Thyroid gland (tissue), 4 donors: ENCODE results near the gene COX4I2. TPM values are rescaled to one million over a fixed set of nuclear protein-coding genes. Genes with fewer than 3 reads are reported as not detected.
A peak's percentile ranks its signal among the peaks of the same experiment; 100 is the strongest.
"Not testable (repeated sequence)": the region's sequence is repeated elsewhere in the genome, so short reads cannot be mapped to it uniquely, and the experiment has no call there.

ENCODE experiments used
- DNase-seq, 2 donors: peaks; one replicate each; pipeline ENCODE4 v3.0.0-alpha.2; 2019
- H3K27ac ChIP-seq, 3 donors: fragments of 200-600 bp; sonication (generic); 1 replicate in 2 of 3; 2 replicates in 1 of 3; pipeline ENCODE4 v1.5.1; 2016 to 2019; ENCODE audit warnings: mild to moderate bottlenecking in 1 of 3, moderate library complexity in 1 of 3
- H3K27me3 ChIP-seq: fragments of 200-600 bp; sonication (generic); one replicate; pipeline ENCODE4 v1.5.1; 2019
- H3K36me3 ChIP-seq, 2 donors: fragments of 200-600 bp; sonication (generic); one replicate each; pipeline ENCODE4 v1.5.1; 2016 to 2019
- H3K4me1 ChIP-seq, 2 donors: fragments of 200-600 bp; sonication (generic); one replicate each; pipeline ENCODE4 v1.5.1; 2017 to 2019
- H3K4me3 ChIP-seq, 3 donors: fragments of 200-600 bp; sonication (generic); replicated peaks in 1 of 3; 1 replicate in 2 of 3; 2 replicates in 1 of 3; pipeline ENCODE4 v1.5.1; 2016; ENCODE audit warnings: mild to moderate bottlenecking in 1 of 3
- H3K9me3 ChIP-seq: fragments of 200-600 bp; sonication (generic); one replicate; pipeline ENCODE4 v1.5.1; 2017
- CTCF ChIP-seq, 6 experiments: fragments of 200-600 bp in 3 of 6; fragments of 450-650 bp in 3 of 6; sonication (generic) in 3 of 6; IDR thresholded peaks; one replicate each; pipeline ENCODE4 v1.5.1; 2016 to 2019; ENCODE audit warnings: antibody characterized with exemption in 6 of 6, mild to moderate bottlenecking in 2 of 6, inconsistent platforms in 1 of 6, moderate library complexity in 1 of 6
- POLR2A ChIP-seq, 2 donors: fragments of 450-650 bp; IDR thresholded peaks; one replicate each; pipeline ENCODE4 v1.6.1; 2017; ENCODE audit warnings: antibody characterized with exemption in 2 of 2, mild to moderate bottlenecking in 2 of 2, moderate library complexity in 1 of 2
- WGBS, 2 donors: methylation state at CpG; one replicate each; pipeline ENCODE4 v1.1.5; 2017; 5-methylcytosine and 5-hydroxymethylcytosine counted together
- intact Hi-C: fragments of 100-400 bp; cut with DNase I; formaldehyde crosslinking; loops from one replicate; pipeline ENCODE4 v1.15.1; 2023
- total RNA-seq, 4 donors: library from RNA; depleted of rRNA; stranded (reverse); fragments of >200 nt; gene quantifications; one replicate each; pipeline ENCODE4 v1.2.3, GENCODE V29; 2016

COX4I2 gene
- total RNA-seq, 4 donors from 2014 or later, result 1.1 to 4.8 (median 3.4) TPM

- peaks cover 12 to 17% of the 10 kb centered on the region in 2 donors for H3K36me3 ChIP-seq
- peak overlapping the region in 1 of 3 donors; percentile 90 for H3K4me3 ChIP-seq
- peaks cover 52% of the 10 kb centered on the region in 2 donors for H3K4me1 ChIP-seq
- 5 to 8% methylated on average over 30 of the region's 45 CpGs for WGBS, 2 donors
- DNase-seq, result peak; percentile 99
- no peaks in the 10 kb centered on the region for H3K9me3 ChIP-seq
- intact Hi-C loops, result no loop called here
- TF ChIP-seq POLR2A (IDR thresholded peaks at IDR 0.05) (peak; percentile 31 to 91), CTCF (IDR thresholded peaks at IDR 0.05) (peak in 1 of 6 experiments; percentile 6)
- no peaks in the 10 kb centered on the region for H3K27me3 ChIP-seq
- H3K27ac ChIP-seq, result peak overlapping the region; percentile 97 to 99 (median 98)
Measured at GRCh38 chr20:31608251-31608945, 29.3 kb upstream of the COX4I2 start.

GRCh38 chr20:31612271-31612640 lies 25.5 kb upstream of the COX4I2 start:
- intact Hi-C loops, result loop anchor here (2.0 kb wide), 1 partner anchor 49 kb away; no protein-coding TSS in a partner anchor
- not testable (repeated sequence) for H3K36me3 ChIP-seq, H3K4me3 ChIP-seq, DNase-seq, H3K27me3 ChIP-seq, H3K9me3 ChIP-seq
- WGBS, 2 donors, result 91 to 94% methylated on average over 12 of the region's 12 CpGs
- Histone ChIP-seq H3K27ac (peak overlapping the region; percentile 86 to 98 (median 97)), H3K4me1 (peaks cover 46% of the 10 kb centered on the region in 2 donors)

- intact Hi-C loops, result no loop called here
- H3K36me3 ChIP-seq, result no peaks in the 10 kb centered on the region
- H3K4me3 ChIP-seq, result no peak overlapping the region
- DNase-seq, result no peak
- WGBS, 2 donors, result 91 to 100% methylated on average over 8 of the region's 8 CpGs
- no peaks in the 10 kb centered on the region for H3K27me3 ChIP-seq
- no peaks in the 10 kb centered on the region for H3K9me3 ChIP-seq
- no peak overlapping the region for H3K27ac ChIP-seq
- peaks cover 23 to 24% of the 10 kb centered on the region in 2 donors for H3K4me1 ChIP-seq
- TF ChIP-seq CTCF (IDR thresholded peaks at IDR 0.05), result no peak
- no peak for TF ChIP-seq POLR2A (IDR thresholded peaks at IDR 0.05)
Measured at GRCh38 chr20:31615416-31615815, 22.3 kb upstream of the COX4I2 start.

GRCh38 chr20:31617432-31618104 lies 20.1 kb upstream of the COX4I2 start:
- intact Hi-C loops, result no loop called here
- WGBS, 2 donors, result 91 to 92% methylated on average over 6 of the region's 6 CpGs
- H3K27me3 ChIP-seq, result no peaks in the 10 kb centered on the region
- no peak overlapping the region for H3K27ac ChIP-seq
- H3K36me3 ChIP-seq, result no peaks in the 10 kb centered on the region
- TF ChIP-seq CTCF (IDR thresholded peaks at IDR 0.05), result no peak
- no peaks in the 10 kb centered on the region for H3K9me3 ChIP-seq
- H3K4me3 ChIP-seq, result no peak overlapping the region
- DNase-seq, result no peak
- peaks cover 7 to 8% of the 10 kb centered on the region in 2 donors for H3K4me1 ChIP-seq

GRCh38 chr20:31620246-31620645 lies 17.5 kb upstream of the COX4I2 start:
- peaks cover 4 to 8% of the 10 kb centered on the region in 2 donors for H3K4me1 ChIP-seq
- no peak for DNase-seq
- H3K27ac ChIP-seq, result no peak overlapping the region
- TF ChIP-seq CTCF (IDR thresholded peaks at IDR 0.05), result no peak
- no peak for TF ChIP-seq POLR2A (IDR thresholded peaks at IDR 0.05)
- H3K36me3 ChIP-seq, result no peaks in the 10 kb centered on the region
- 83 to 87% methylated on average over 3 of the region's 3 CpGs for WGBS, 2 donors
- H3K9me3 ChIP-seq, result no peaks in the 10 kb centered on the region
- no peak overlapping the region for H3K4me3 ChIP-seq
- no peaks in the 10 kb centered on the region for H3K27me3 ChIP-seq
- intact Hi-C loops, result no loop called here

- H3K9me3 ChIP-seq, DNase-seq, H3K4me3 ChIP-seq, H3K36me3 ChIP-seq, intact Hi-C loops, H3K27me3 ChIP-seq, H3K4me1 ChIP-seq: not testable (repeated sequence)
- H3K27ac ChIP-seq, result peak overlapping the region in 1 of 3 donors; percentile 42
- 94 to 96% methylated on average over 6 of the region's 6 CpGs for WGBS, 2 donors
Measured at GRCh38 chr20:31623123-31623505, 14.6 kb upstream of the COX4I2 start.

- H3K27ac ChIP-seq, intact Hi-C loops, H3K9me3 ChIP-seq, DNase-seq, H3K27me3 ChIP-seq, H3K36me3 ChIP-seq, H3K4me3 ChIP-seq, H3K4me1 ChIP-seq: not testable (repeated sequence)
- 77 to 84% methylated on average over 8 of the region's 8 CpGs for WGBS, 2 donors
Measured at GRCh38 chr20:31626534-31626933, 11.2 kb upstream of the COX4I2 start.

GRCh38 chr20:31628057-31628456 lies 9.7 kb upstream of the COX4I2 start:
- DNase-seq, H3K9me3 ChIP-seq, H3K27me3 ChIP-seq, H3K27ac ChIP-seq, H3K4me3 ChIP-seq, H3K4me1 ChIP-seq, intact Hi-C loops, H3K36me3 ChIP-seq: not testable (repeated sequence)
- 81 to 85% methylated on average over 2 of the region's 2 CpGs for WGBS, 2 donors
